ENCODE measurements around the gene COX18. TPM values are rescaled to one million over a fixed set of nuclear protein-coding genes. Genes with fewer than 3 reads are reported as not detected.

The COX18 gene
- polyA plus RNA-seq, 1 donor, result 12.0 TPM

DNA sequence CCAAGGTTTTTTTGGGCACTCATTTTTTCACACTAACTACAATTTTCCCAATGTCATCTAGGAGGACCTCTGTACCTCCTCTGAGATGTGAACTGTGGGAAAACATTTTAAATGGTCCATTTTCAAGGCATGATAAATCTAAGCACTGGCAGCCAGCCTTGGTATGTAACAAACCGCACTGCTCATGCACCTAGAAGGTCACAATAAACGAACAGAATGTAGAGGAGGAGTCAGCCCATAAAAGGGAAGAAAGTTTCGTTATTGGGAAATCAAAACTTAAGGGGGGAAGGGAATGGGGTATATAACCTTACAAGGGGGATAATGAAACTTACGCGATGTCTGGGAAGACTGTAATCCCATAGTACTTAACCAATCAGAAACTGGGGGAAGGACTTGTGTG, 16.4 kb downstream of the COX18 start:
- no peak for DNase-seq (ENCODE audit: low read depth)

DNA sequence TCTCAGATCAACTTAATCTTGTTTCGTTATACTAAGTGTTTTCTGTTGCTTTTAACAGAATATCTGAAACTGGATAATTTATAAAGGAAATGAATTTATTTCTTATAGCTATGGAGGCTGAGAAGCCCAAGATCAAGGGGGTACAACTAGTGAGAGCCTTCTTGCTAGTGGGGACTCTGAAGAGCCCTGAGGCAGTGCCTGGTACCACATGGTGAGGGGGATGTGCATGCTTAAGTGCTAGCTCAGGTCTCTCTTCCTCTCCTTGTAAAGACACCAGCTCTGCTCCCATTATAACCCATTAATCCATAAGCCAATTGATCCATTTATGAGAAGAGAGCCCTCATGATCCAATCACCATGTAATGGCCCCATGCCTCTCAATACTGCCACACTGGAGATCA, 17.9 kb downstream of the COX18 start:
- no peak for DNase-seq (ENCODE audit: low read depth)

DNA sequence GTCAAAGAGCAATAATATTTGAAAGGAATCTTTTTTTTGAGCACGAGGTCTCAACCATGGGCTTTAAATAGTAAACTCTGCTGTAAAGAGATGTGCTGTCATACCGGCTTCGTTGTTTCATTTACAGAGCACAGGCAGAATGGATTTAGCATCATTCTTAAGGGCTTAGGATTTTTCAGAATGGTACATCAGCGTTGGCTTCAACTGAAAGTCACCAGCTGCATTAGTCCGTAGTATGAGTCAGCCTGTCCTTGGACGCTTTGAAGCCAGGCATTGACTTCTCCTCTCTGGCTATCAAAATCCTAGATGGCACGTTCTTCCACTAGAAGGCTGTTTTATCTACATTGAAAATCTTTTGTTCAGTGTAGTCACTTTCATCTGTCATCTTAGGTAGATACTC, 23.6 kb downstream of the COX18 start:
- DNase-seq (ENCODE audit: low read depth), result no peak

DNA sequence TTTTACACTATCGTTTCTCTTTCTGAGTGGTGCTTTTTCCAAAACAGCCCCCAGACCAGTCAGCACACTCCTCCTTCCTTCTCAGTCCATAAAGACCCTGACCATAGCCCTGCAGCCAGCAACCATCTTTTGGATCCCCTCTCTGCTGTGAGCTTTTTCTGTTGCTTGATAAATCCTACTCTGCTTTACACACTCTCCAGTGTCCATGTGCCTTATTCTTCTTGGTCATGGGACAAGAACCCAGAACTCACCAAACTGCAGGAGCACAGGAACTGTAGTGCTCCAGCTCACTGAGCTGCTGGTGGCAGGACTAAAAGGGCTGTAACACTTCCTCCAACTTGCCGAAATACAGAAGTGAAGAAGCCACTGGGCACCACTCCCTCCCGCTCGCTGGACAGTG, 32.5 kb downstream of the COX18 start:
- no peak for DNase-seq (ENCODE audit: low read depth)

DNA sequence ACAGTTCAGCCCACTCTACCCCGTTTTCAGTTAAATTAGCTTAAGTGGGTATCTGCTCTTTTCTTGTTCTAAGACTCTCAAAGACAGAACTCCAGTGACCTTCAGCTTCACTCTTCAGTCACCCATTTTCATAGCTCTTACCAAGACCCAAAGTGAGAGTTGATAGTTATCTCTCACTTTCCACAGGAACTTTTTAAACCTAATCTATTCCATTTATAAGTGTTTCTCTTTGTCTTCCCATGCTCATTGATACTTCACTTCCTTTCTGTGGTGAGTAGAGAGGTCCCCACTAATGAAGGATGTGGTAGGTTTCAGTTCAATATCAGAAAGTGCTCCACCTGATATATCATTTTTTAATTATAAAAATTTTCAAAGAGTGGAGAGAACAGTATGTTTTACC, 33.4 kb downstream of the COX18 start:
- DNase-seq (ENCODE audit: low read depth), result no peak

DNA sequence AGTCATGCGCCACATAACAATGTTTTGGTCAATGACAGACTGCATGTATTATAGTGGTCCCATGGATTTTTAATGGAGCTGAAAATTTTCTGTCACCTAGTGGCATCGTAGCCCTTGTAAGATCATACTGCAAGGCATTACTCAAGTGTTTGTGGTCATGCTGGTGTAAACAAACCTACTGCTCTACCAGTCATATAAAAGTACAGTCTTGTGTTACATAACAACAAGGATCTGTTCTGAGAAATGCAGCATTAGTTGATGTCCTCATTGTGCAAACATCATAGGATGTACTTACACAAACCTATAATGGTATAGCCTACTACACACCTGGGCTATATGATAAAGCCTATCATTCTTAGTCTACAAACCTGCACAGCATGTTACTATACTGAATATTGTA, 34.6 kb downstream of the COX18 start:
- DNase-seq (ENCODE audit: low read depth), result no peak

DNA sequence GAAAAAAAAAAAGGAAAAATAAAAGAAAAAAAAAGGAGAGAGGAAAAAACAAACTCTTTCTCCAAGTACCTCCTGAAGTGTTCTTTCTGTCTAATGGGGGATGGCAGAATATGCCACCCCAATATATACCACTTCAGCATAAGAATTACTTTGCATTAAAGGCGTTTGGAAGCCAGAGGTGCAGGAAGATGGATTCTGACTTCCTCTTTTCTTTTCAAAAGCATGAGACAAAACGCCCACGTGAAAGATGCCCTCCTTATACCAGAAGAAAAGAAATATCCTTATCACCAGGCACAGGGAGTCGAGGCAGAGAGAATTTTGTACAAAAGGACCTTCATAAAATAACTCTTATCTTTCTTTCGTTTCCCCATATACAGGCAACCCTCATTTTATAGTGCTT, 40.9 kb downstream of the COX18 start:
- DNase-seq (ENCODE audit: low read depth), result no peak

DNA sequence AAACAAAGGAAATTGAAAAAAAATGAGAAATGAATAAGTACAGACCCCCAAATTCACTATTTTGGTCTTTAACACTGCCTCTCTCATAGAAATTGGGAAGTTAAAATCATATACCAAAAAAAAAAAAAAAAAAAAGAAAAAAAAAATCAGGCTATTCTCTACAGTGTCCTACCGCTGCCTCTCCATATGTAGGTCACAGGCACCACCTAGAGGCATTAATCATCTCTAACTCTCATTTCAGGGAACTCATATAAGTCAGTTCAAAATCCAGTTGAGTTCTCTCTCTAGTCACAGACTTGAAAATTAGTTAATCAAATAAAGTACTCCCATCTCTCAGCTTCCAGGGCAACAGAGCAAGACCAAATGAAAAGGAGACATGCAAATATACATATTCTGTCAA, 47.9 kb downstream of the COX18 start:
- DNase-seq (ENCODE audit: low read depth), result peak; percentile 2

DNA sequence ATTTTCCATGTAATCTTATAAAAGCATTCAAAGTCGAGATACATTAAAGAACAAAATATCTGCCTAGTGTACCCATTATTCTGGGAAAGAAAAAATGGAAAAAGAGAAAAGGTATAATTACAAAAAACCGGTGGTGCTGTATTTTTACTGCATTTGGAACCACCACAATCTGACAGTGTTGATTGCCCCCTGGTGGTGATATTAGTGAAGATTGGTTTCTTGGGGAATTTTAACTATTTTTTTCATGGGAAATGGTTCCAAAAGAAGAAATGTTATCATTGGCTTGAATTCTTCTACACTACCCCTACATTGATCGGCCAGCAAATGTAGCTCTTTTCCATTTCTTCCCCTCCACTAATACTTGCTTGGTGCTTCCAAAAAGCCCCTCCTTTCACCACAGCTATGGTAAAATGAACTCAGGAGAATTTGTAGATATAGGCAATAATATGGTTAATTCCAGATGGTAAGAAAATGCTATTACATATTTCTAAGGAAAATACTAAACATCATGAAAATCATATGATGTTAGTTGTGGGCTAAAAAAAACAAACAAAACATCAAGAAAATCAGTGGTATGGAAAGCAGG, 50.0 kb downstream of the COX18 start:
- peak; percentile 24 for DNase-seq (ENCODE audit: low read depth)

DNA sequence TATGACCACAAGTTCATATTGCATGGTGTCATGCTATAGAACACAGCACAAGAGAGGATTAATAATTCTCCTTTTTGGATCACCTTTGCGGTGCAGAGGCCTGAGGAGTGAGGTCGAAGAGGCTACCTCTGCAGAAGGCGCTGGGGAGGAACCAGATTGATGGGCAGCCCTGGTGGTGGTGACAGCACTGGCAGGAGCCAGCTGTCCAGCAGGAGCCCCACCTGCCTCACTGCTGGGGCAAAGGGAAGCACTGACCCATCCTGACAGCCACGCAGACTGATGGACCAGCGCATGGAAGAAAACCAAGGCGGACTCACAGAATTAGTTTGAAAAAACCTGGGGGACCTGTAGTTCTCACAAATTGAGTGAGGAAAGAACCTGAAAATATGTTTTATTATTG, 50.9 kb downstream of the COX18 start:
- no peak for DNase-seq (ENCODE audit: low read depth)

DNA sequence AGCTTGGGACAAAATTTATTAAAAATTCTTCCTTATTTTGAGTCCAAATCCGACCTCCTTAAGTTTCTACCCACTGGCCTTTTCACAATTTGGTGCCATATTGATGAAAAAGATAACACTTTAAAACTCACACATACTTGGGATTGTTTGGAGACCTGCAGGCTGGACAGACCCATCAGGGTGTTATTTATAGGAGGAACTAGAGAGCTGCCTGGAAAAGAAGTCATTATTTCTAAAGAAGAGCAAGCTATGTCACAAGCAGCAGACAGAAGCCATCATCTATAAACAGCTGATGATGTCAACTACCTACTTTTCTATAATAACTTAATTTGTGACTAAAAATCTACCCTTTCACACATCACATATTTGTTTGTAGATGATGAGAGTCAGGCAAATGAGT, 56.2 kb downstream of the COX18 start:
- DNase-seq (ENCODE audit: low read depth), result no peak

DNA sequence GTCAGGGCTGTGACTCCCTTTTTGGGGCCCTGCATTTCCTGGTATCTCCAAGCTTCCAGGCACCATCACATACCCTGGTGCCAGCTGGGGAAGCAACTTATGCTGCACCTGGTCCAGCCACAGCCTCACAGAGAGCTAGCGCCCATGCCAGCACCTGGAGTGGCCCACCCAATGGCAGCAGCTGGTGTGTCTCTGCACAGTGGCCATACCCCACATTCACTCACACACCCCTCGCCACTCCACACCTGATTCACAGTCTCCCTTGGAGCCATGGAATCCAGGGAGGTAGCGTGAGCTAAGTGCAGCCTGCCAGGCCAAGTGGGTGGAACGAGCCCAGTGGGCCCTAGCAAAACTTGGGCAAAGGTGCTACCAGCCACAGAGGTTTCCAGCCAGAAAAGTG, 56.8 kb downstream of the COX18 start:
- DNase-seq (ENCODE audit: low read depth), result no peak

DNA sequence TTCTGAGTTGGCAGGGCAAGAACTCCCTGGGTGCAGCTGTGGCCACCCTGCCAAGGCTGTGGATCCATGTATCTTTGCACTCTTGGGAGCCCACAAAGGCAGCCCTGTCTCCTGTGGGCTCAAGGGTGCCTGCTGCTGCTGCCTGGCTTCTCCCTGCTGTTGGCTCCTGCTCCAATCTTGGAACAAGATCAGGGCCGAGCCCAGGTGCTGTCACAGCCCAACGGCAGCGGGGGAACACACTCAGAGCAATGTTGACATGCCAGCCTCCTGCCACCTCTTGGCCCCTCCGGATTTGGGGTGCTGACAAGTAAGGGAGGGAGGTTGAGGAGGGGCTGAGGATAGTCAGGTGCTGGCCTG, 57.9 kb downstream of the COX18 start:
- DNase-seq (ENCODE audit: low read depth), result no peak

DNA sequence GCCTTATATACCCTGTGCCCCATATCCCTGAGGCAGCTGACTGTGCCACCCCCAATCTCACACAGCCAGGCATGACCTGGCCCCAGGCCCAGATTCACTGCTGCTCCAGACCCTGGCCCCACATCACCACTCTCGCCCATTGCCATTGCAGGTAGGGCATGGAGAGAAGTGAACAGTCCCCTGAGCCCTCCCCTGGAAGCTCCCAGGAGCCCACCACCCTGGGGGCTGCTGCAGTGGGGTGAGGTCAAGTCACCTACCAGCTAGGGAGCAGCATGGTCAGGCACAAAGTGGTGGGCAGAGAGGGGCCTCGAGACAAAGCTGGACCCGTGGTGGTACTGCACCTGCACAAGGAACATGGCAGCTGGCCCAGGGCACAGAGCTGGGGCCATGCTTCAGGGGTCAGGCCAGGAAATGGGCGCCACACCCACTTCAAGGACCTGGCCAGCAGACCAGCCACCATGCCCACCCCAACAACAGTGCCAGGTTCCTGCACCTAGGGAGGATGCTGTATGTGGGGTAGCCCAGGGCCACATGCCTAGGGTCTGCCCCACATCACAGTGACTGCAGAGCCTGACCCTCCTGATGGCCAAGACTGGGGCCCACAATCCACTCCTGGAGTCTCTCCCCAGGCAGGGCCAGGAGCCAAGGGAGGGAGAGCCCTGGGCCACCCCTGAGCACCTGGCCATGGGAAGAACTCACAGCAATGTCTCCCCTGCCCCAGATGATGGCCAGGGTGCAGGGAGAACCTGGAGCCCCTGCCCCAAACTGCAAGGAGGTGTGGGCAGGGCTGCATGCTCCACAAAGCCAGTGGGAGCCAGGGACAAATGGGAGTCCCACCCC, 58.5 kb downstream of the COX18 start:
- no peak for DNase-seq (ENCODE audit: low read depth)

DNA sequence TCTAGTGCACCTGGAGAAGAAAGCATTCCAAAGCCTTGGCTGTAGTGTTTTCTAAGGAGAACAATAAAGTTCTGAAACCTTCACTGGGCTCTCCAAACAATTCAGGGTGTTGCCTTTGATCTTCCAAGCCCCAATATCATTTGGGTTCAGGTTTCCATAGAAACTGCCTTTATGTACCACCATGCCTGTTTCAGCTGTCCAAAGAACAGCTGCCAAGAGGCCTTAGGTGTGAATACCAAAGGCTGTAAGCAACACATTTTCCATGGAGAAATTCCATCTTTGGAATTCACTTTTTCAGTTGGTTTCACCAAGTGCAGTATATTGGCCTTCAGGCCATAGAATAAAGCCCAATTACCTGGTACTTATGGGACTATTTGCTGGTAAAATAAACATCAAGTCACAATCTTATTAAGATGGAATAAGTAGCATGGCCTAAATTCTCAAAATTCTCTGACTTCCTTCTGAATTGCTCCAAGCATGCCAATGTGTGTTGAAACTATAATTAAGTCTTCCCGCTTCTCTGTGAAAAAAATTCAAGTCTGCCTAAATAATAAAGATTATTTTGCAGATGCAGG, 61.9 kb downstream of the COX18 start:
- no peak for DNase-seq (ENCODE audit: low read depth)

DNA sequence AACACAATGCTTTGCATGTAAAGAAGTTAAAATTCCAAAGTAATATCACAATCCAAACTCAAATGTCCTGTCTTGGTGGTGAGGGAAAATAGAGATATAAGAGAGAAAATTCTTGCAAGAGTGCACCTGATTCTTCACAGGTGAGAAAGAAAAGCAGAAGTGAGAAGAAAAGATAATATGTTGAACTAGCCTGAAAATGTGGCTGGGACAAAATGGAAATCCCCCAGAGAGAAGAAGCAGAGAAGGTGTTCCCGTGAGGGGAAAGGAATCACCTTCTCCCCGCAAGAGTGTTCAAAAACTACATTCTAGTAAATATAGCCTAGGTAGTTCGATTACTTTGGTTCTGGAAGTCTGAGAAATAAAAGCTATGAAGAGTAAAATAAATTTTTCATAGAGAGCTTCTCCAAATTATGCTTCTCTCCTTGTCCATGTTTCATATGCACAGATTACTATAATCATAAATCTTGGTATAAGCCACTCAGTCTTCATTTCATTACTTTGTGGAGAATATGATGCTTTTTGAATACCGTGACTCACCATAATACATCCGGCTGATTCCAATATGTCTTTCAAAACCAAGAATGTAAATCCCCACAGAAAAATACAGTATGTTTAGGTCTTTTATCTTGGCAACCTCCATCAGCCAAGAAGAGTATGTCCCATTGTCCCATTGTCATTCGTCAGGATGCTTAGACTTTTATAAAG, 63.1 kb downstream of the COX18 start:
- no peak for DNase-seq (ENCODE audit: low read depth)

DNA sequence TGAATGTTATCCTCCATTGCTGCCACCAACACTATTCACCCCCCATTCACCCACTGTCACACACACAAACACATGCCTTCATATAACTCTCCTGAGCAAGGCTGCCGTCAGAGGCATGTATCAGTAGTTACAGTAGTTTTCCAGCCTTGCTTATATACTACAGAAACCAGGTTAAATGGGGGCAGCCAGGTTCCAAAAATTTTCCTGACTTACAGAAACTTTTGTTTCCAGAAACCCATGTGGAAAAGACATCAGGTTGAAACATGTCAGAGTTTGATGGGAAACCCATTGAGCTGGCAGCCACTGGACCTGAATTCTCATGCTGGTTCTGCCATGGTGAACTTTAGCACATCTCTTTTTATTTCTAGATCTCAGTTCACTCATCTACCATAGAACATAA, 64.0 kb downstream of the COX18 start:
- DNase-seq (ENCODE audit: low read depth), result no peak

Other genes starting within 250 kb of the COX18 start
- gene ANKRD17, start 189.1 kb upstream of the COX18 start, polyA plus RNA-seq (ENCODE audit: insufficient read length), result 46.3 TPM

Measured in forelimb muscle (tissue), 1 donor.